PFSK-1 (cell line): ENCODE results near the gene SUCLG2.

Source experiments
- POLR2AphosphoS5 ChIP-seq: IDR thresholded peaks from 2 replicates; pipeline ENCODE4 v1.6.1; 2012; ENCODE audit warnings: low read depth, mild to moderate bottlenecking, control low read depth, low read length, moderate library complexity
- SIN3A ChIP-seq: IDR thresholded peaks from 2 replicates; pipeline ENCODE4 v1.6.1; 2012; ENCODE audit warnings: mild to moderate bottlenecking, low read length, moderate library complexity, borderline replicate concordance; ENCODE audit not compliant: insufficient read depth
- TAF1 ChIP-seq: IDR thresholded peaks from 2 replicates; pipeline ENCODE4 v1.6.1; 2012; ENCODE audit warnings: low read length, control low read depth, borderline replicate concordance; ENCODE audit not compliant: insufficient read depth
- TF ChIP-seq, protein P1 (sequence below), 2 experiments: IDR thresholded peaks; 2 replicates each; pipeline versions ENCODE4 v1.6.1 to v1.8.0; 2011 to 2012; ENCODE audit warnings: low read depth in 2 of 2, low read length in 2 of 2, control low read depth in 1 of 2, inconsistent platforms in 1 of 2, mild to moderate bottlenecking in 1 of 2, moderate library complexity in 1 of 2; ENCODE audit not compliant: insufficient read depth in 1 of 2

- no peak for TF ChIP-seq POLR2AphosphoS5
- no peak for TF ChIP-seq SIN3A
- TF ChIP-seq, protein P1, sequence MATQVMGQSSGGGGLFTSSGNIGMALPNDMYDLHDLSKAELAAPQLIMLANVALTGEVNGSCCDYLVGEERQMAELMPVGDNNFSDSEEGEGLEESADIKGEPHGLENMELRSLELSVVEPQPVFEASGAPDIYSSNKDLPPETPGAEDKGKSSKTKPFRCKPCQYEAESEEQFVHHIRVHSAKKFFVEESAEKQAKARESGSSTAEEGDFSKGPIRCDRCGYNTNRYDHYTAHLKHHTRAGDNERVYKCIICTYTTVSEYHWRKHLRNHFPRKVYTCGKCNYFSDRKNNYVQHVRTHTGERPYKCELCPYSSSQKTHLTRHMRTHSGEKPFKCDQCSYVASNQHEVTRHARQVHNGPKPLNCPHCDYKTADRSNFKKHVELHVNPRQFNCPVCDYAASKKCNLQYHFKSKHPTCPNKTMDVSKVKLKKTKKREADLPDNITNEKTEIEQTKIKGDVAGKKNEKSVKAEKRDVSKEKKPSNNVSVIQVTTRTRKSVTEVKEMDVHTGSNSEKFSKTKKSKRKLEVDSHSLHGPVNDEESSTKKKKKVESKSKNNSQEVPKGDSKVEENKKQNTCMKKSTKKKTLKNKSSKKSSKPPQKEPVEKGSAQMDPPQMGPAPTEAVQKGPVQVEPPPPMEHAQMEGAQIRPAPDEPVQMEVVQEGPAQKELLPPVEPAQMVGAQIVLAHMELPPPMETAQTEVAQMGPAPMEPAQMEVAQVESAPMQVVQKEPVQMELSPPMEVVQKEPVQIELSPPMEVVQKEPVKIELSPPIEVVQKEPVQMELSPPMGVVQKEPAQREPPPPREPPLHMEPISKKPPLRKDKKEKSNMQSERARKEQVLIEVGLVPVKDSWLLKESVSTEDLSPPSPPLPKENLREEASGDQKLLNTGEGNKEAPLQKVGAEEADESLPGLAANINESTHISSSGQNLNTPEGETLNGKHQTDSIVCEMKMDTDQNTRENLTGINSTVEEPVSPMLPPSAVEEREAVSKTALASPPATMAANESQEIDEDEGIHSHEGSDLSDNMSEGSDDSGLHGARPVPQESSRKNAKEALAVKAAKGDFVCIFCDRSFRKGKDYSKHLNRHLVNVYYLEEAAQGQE (IDR thresholded peaks at IDR 0.05; ENCODE audit: insufficient read depth in 1 of 2, low read depth in 2 of 2, low read length in 2 of 2) = no peak
- TF ChIP-seq TAF1 = no peak
Observed at GRCh38 chr3:67495751-67496150, 158.7 kb downstream of the SUCLG2 start.
